Right atrium auricular region (tissue), 2 donors: ENCODE results near the gene MAP7D3. TPM values are rescaled to one million over a fixed set of nuclear protein-coding genes. Genes with fewer than 3 reads are reported as not detected.

Source experiments
- DNase-seq: peaks from one replicate; pipeline ENCODE4 v3.0.0-alpha.2; 2019; ENCODE audit warnings: low spot score
- H3K27ac ChIP-seq, 2 donors: fragments of 200-600 bp; sonication (generic); 1 replicate in 1 of 2; 2 replicates in 1 of 2; pipeline ENCODE4 v1.5.1; 2016 to 2019
- H3K27me3 ChIP-seq, 2 donors: fragments of 200-600 bp; sonication (generic); one replicate each; pipeline versions ENCODE4 v1.5.1 to v1.6.0; 2017 to 2019
- H3K36me3 ChIP-seq: fragments of 200-600 bp; sonication (generic); one replicate; pipeline ENCODE4 v1.5.1; 2016
- H3K4me1 ChIP-seq, 2 donors: fragments of 200-600 bp; sonication (generic); one replicate each; pipeline versions ENCODE4 v1.5.1 to v1.6.0; 2017 to 2019
- H3K4me3 ChIP-seq, 2 donors: fragments of 200-600 bp; sonication (generic); 1 replicate in 1 of 2; 2 replicates in 1 of 2; pipeline ENCODE4 v1.5.1; 2017 to 2019; ENCODE audit warnings: mild to moderate bottlenecking in 1 of 2, moderate library complexity in 1 of 2
- H3K9me3 ChIP-seq, 2 donors: fragments of 200-600 bp; sonication (generic); one replicate each; pipeline ENCODE4 v1.5.1; 2019
- CTCF ChIP-seq, 2 donors: fragments of 200-600 bp; sonication (generic); IDR thresholded peaks; one replicate each; pipeline ENCODE4 v1.5.1; 2019; ENCODE audit warnings: antibody characterized with exemption in 2 of 2
- total RNA-seq, 2 donors: library from RNA; depleted of rRNA; stranded (reverse); fragments of >200 nt; gene quantifications; one replicate each; pipeline ENCODE4 v1.1.0, GENCODE V29; 2016

Gene MAP7D3
- total RNA-seq, 2 donors from 2014 or later = 10.8 to 13.4 TPM

GRCh38 chrX:136275553-136275952 lies 24.4 kb upstream of the MAP7D3 start:
- H3K27me3 ChIP-seq = no peaks in the 10 kb centered on the region
- H3K36me3 ChIP-seq = no peaks in the 10 kb centered on the region
- no peak for TF ChIP-seq CTCF (IDR thresholded peaks at IDR 0.05)
- no peak for DNase-seq
- H3K4me3 ChIP-seq = no peak overlapping the region
- H3K9me3 ChIP-seq = no peaks in the 10 kb centered on the region
- no peaks in the 10 kb centered on the region for H3K4me1 ChIP-seq
- H3K27ac ChIP-seq = no peak overlapping the region

DNA sequence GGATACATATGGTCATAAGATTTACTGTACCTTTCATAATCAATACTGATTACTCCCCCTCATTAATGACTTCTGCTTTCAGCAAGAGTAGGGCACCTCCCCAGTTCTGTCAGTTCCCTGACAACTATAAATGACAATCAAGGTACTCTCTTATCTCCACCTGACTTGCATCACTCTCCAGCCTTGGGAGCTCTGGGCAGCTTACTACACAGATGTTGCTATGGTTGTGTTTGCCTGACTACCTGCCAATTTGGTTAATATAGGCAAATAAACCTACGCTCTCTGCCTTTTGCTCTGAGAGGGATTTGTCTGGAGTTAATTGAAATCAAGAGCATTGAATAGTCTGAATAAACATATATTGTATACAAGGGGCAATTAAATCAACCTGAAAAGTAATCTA lies 22.8 kb upstream of the MAP7D3 start:
- Histone ChIP-seq H3K27me3 (no peaks in the 10 kb centered on the region), H3K4me1 (no peaks in the 10 kb centered on the region), H3K27ac (no peak overlapping the region), H3K4me3 (no peak overlapping the region), H3K36me3 (no peaks in the 10 kb centered on the region), H3K9me3 (no peaks in the 10 kb centered on the region)
- no peak for TF ChIP-seq CTCF (IDR thresholded peaks at IDR 0.05)
- DNase-seq = no peak

DNA sequence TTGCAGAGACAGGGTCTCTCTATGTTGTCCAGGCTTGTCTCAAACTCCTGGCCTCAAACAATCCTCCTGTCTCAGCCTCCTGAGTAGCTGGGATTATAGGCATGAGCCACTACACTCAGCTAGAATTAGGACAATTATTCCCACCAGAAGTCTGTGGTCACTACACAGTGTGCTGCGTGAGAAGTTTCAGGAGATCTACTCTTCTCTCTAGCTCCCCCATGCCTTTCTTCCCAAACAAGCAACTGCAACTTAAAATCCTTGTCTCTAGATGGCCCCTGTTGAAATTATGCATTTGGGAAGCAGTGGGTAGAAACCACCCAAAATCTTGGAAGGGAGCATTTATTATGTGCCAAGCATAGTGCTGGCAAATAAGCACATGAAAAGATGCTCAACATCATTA lies 21.1 kb upstream of the MAP7D3 start:
- Histone ChIP-seq H3K4me3 (no peak overlapping the region), H3K4me1 (no peaks in the 10 kb centered on the region), H3K36me3 (no peaks in the 10 kb centered on the region), H3K27me3 (no peaks in the 10 kb centered on the region), H3K9me3 (no peaks in the 10 kb centered on the region), H3K27ac (no peak overlapping the region)
- TF ChIP-seq CTCF (IDR thresholded peaks at IDR 0.05) = no peak
- DNase-seq = no peak

DNA sequence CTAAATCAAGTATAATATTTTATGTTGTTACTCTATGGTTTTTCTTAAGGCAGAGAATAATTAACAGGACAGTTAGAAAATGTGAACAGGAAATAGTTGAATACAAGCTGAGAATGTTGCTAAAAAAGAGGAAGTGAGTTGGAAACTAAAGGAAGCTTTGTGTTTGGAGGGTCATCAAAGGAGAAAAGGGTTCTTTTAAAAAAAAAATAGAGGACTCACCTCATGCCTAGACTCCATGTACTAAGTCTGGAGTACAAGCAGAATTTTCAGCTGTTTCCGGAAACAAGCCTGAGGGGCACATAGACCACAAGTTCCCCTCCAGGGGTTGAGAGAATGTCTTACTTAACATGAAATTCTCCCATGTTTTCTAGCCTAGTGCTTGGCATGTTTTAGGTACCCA lies 20.1 kb upstream of the MAP7D3 start:
- Histone ChIP-seq H3K27ac (no peak overlapping the region), H3K4me1 (no peaks in the 10 kb centered on the region), H3K27me3 (no peaks in the 10 kb centered on the region), H3K9me3 (no peaks in the 10 kb centered on the region), H3K36me3 (no peaks in the 10 kb centered on the region), H3K4me3 (no peak overlapping the region)
- TF ChIP-seq CTCF (IDR thresholded peaks at IDR 0.05) = no peak
- DNase-seq = no peak

DNA sequence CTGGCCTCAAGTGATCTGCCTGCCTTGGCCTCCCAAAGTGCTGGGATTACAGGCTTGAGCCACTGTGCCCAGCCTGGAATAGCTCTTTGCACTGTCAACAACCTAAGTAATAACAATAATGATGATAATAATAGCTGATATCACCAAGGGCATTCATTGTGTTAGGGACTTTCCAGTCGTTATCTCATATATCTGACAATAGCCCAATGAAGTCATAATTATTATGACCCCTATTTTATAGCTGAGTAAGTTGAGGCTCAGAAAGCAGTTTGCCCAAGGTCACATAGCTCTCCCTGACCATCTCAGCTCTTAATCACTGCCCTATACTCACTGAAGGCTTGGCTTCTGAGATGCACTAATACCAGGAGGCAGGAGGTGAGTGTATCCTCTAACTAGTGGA lies 18.7 kb upstream of the MAP7D3 start:
- H3K9me3 ChIP-seq = no peaks in the 10 kb centered on the region
- no peaks in the 10 kb centered on the region for H3K4me1 ChIP-seq
- no peak overlapping the region for H3K4me3 ChIP-seq
- DNase-seq = no peak
- no peaks in the 10 kb centered on the region for H3K36me3 ChIP-seq
- H3K27me3 ChIP-seq = no peaks in the 10 kb centered on the region
- no peak overlapping the region for H3K27ac ChIP-seq
- no peak for TF ChIP-seq CTCF (IDR thresholded peaks at IDR 0.05)
